SU-DHL-6 (cell line): ENCODE data around the gene POFUT1.

ENCODE experiments used
- CTCF ChIP-seq: fragments of 200-600 bp; sonication (generic); IDR thresholded peaks from one replicate; pipeline ENCODE4 v1.5.1; 2017; ENCODE audit warnings: antibody characterized with exemption, mild to moderate bottlenecking, low read length, moderate library complexity; ENCODE audit not compliant: insufficient read depth, poor library complexity, severe bottlenecking
- EZH2phosphoT487 ChIP-seq: fragments of 200-600 bp; sonication (generic), shearing (Covaris generic); conservative IDR thresholded peaks from 2 replicates; pipeline ENCODE4 v1.6.1; 2018; ENCODE audit warnings: mild to moderate bottlenecking, antibody characterized with exemption, low read length, moderate library complexity, mixed read lengths

- TF ChIP-seq CTCF (no peak), EZH2phosphoT487 (no peak)
Observed at GRCh38 chr20:32205843-32206759, 1.6 kb upstream of the POFUT1 start.
